CD4-positive, alpha-beta T cell treated with Interferon gamma for 1 hour (primary cell): Measurements from ENCODE around the gene FOXK1.
A peak's percentile ranks its signal among the peaks of the same experiment; 100 is the strongest.
"Not testable (repeated sequence)": the region's sequence is repeated elsewhere in the genome, so short reads cannot be mapped to it uniquely, and the experiment has no call there.

Experiments used
- DNase-seq: peaks from one replicate; pipeline ENCODE4 v3.0.0-alpha.2; 2020

FOXK1 gene

DNA sequence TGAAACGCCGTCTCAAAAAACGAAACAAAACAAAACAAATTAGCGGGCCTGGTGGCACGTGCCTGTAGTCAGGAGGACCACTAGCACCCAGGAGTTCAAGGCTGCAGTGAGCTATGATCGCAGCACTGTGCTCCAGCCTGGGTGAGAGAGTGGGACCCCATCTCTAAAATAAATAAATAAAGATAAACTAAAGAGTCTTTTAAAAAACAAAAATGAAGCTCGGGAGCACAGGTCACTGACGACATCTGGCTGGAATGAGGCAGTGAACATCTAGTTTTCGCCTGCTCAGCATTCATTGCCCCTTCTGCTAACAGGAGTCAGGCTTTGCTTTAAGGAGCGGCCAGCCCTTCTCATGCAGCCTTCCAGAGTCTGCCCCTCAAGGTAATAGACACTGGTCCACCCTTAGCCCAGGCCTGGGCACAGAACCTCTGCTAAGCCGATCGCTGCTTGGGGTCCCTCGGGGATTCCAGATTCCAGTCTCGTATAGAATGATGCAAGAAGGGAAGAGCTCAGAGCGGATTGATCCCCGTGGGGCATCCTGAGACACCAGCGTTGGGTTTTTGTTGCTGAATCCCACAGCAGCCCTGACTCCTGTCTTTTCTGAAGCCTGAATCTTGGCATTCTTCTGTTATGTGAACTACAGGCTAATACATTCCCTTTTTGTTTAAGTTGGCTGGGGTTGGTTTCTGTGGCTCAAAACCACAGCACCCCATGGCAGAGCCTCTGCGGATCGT is 14.2 kb upstream of the FOXK1 start:
- no peak for DNase-seq

DNA sequence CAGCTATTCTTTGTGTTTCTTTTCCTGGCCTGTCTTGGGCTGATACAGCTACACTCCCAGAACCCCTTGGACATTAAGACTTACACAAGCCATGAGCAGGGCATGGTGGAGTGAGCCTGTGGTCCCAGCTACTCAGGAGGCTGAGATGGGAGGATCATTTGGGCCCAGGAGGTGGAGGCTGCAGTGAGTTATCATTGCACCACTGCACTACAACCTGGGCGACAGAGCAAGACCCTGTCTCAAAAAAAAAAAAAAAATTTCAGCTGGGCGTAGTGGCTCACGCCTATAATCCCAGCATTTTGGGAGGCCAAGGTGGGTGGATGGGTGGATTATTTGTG is 13.6 kb upstream of the FOXK1 start:
- DNase-seq = no peak

GRCh38 chr7:4670791-4671190 is 11.3 kb upstream of the FOXK1 start:
- DNase-seq = no peak

DNA sequence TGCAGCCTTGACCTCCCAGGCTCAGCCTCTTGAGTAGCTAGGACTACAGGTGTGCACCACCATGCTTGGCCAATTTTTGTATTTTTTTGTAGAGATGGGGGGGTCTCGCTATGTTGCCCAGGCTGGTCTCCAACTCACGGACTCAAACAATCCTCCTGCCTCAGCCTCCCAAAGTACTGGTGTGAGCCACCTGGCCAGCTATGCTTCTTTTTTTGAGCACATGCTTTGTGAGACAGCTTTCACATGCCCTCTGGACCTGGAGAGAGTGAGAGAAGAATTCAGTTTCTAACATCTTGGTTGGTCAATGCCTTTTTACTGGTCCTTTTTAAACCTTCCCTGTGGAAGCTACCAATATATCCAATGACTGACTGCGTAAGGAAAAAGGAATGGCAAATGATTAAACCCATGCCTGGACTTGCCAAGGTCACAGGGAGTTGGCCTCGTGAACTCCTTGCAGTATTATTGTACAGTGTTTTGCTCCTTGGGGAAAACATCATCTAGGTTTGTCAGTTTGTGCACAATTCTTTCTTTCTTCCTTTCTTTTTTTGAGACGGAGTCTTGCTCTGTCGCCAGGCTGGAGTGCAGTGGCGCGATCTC is 6.2 kb upstream of the FOXK1 start:
- DNase-seq = no peak

DNA sequence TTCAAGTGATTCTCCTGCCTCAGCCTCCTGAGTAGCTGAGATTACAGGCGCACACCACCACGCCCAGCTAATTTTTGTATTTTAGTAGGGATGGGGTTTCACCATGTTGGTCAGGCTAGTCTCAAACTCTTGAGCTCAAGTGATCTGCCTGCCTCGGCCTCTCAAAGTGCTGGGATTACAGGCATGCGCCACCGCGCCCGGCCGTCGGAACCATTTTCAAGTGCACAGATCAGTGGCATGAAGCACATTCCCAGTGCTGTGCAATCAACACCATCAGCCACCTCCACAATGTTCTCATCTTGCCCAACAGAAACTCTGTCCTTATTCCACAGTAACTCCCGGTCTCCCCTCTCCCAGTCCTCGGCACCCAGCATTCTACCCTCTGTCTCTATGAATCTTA is 4.6 kb upstream of the FOXK1 start:
- DNase-seq = not testable (repeated sequence)

- no peak for DNase-seq
Observed at GRCh38 chr7:4681218-4681851, 760 bp upstream of the FOXK1 start.

GRCh38 chr7:4682621-4683042 is 537 bp downstream of the FOXK1 start:
- peak; percentile 20 for DNase-seq

- no peak for DNase-seq
Observed at GRCh38 chr7:4683043-4683883, 1.2 kb downstream of the FOXK1 start.

DNA sequence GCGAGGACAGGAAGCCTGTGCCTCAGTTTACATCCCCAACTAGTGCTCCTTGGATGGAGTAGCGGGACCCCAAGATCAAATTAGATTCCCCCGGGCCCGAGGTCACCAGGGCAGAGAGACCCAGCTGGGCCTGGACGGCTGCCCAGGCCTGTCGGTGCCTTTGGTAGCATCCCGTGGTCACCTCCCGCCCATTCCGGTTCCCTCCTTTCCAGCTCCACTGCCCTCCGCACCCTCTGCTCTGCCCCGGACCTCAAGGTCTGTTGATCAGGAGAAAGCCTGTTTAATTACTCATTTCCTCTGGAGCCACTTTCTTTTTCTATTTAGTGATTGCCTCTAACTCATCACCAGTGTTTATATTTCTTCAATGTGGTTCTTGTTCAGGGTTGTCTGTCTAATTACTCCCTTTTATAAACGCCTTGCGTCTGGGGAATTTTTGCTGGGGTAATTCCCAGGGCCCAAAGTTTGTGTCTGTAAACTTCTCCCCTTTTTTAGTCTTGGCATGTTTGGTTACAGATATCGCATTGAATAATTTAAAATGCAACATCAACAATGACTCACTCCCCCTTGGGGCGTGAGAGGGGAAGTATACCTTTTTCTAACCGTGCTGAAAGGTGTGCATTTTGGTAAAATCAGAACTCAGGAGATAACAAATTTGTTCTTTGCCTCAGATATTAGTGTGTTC is 1.9 kb downstream of the FOXK1 start:
- DNase-seq = peak; percentile 21

DNA sequence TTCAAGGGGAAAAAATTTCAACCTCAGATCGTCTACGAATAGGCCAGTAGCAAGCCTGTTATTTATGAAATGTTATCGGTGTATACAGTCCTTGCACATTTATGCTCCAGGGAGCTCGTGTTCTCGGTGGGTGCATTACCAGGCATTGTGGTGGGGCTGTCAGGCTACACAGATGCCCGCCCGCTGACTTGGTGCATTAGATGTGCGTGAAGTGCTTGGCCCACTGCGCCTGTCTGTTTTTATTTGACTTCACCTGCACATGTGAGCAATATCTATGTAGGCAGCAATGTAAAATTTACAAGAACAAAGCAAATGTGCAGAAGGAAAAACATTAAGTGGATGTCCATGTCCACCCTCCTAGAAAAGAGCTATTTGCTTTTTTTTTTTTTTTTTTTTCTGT is 2.8 kb downstream of the FOXK1 start:
- DNase-seq = no peak

- DNase-seq = not testable (repeated sequence)
Observed at GRCh38 chr7:4685676-4686075, 3.6 kb downstream of the FOXK1 start.

DNA sequence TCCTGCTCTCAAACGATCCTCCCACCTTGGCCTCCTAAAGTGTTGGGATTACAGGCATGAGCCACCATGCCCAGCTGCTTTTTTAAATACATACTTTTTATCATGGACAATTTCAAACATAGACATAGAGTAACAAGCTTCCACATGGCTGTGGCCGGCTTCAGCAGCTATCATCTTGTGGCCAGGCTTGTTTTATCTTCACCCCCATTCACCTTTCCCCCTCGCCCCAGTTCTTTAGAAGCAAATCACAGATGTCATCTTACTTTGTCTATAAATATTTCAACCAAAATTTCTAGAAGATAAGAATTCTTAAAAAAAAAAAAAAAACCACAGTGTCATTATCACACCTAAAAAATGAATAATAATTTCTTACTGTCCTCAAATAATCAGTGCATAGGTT is 5.9 kb downstream of the FOXK1 start:
- no peak for DNase-seq

DNA sequence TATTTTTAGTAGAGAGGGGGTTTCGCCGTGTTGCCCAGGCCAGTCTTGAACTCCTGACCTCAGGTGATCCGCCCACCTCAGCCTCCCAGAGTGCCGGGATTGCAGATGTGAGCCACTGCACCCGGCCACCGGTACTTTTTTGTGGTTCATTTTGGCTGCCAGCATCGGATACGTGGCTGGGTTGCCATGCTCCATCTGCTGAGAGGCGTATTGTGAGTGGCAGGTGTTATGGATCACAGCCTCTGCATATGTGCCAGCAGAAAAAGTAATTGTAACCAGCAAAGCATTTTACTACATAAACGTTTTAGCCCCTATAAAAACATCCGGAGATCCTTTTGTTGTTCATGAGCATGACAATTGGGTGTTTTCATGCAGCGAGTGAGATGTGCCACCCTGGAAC is 7.1 kb downstream of the FOXK1 start:
- DNase-seq = no peak

GRCh38 chr7:4689668-4690067 is 7.6 kb downstream of the FOXK1 start:
- DNase-seq = no peak

DNA sequence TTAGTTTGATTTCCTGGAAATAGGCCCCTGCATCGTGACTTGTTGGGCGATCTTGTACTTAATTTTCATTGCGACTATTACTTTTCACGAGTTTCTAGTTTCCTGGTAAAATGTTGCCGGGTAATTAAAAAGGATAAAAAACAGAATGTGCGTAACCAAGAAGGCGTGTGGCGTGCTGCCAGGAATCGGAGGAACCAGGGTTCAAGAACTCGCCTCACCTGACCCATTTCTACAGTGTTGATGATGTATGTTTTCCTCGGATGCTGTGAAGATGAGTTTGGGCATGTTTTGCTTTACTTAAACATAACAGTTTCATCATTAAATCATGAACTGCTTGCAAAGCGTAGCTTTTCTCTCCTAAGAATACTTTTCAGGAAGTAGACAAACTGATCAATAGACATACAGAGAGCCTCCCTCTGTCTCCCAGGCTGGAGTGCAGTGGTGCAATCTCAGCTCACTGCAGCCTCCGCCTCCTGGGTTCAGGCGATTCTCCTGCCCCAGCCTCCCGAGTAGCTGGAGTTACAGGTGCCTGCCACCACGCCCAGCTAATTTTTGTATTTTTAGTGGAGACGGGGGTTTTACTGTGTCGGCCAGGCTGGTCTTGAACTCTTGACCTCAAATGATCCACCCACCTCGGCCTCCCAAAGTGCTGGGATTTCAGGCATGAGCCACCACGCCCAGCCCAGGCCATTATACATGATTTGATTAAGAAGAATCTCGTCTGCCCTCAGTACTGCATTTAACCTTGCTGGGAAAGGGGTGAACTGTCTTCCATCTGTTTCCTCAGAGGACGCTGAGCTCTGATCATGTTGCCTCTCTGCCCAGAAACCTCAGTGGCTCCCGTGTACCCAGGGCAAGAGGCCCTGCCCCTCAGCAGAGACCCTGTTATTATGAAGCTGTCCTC is 9.1 kb downstream of the FOXK1 start:
- DNase-seq = no peak

- DNase-seq = no peak
Observed at GRCh38 chr7:4692055-4692454, 10.0 kb downstream of the FOXK1 start.

DNA sequence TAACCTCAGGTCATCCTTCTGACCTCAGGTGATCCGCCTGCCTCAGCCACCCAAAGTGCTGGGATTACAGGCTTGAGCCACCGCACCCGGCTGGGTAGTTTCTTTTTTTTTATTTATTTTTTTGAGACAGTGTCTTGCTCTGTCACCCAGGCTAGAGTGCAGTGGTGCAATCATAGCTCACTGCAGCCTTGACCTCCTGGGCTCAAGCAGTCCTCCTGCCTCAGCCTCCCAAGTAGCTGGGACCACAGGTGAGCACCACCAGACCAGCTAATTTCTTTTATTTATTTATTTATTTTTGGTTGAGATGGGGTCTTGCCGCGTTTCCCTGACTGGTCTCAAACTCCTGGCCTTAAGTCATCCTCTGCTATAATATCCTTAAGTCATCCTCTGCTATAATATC is 10.5 kb downstream of the FOXK1 start:
- DNase-seq = not testable (repeated sequence)

DNA sequence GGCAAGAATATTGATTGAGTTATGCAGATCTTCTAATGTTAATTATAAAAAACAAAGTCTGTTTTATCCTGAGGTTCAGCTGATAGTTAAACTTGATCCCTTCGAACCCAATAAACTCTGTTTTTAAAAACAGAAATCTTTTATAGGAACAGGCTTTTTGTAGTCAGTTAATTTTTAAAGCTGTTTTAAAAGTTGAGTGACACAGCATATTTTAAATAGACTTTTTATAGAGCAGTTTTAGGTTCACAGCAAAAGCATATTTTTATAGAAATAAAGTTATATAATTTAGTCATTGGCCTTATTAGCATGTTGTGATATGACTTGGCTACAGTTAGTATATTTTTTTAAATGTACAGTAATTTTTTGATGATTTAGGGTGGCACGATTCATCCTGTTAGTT is 11.1 kb downstream of the FOXK1 start:
- no peak for DNase-seq

DNA sequence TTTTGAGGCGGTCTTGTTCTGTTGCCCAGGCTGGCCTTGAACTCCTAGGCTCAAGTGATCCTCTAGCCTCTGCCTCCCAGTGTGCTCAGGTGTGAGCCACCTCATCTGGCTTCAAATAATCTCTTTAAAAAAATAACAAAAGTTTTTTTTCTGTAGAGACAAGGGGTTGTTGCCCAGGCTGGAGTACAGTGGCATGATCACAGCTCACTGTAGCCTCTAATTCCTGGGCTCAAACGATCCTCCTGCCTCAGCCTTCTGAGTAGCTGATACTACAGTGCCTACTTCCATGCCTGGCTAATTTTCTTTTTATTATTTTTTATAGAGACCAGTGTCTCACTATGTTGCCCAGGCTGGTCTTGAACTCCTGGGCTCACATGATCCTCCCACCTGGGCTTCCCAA is 11.7 kb downstream of the FOXK1 start:
- no peak for DNase-seq

DNA sequence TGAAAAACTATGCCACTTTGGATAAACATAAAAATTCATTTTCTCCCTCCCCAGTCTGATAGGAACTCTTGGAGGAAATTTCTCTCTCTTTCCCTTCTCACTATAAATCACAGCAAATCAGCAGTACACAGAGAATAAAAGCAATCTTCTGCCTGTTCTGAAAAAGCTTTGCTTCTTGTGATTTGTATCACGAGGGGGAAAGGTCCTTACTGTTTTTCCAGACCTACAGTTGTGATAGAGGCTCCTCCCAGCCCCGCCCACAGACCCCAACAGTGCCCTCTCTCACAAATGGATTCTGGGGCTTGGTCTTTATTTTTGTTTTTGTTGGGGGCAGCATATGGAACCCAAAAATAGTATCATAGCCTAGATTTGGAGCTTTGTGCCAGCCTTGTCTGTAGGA is 12.2 kb downstream of the FOXK1 start:
- DNase-seq = no peak

- DNase-seq = no peak
Observed at GRCh38 chr7:4698707-4699275, 16.7 kb downstream of the FOXK1 start.

- no peak for DNase-seq
Observed at GRCh38 chr7:4699841-4700240, 17.7 kb downstream of the FOXK1 start.
